VCaP (cell line): ENCODE measurements around the gene SDHAF2.

Experiments used
- H3K27ac ChIP-seq: fragments of 450-650 bp; 2 replicates; pipeline ENCODE4 v1.5.1; 2017
- TF ChIP-seq, protein P1 (sequence below): fragments of 450-650 bp; conservative IDR thresholded peaks from 2 replicates; pipeline ENCODE4 v1.5.1; 2017; ENCODE audit warnings: mild to moderate bottlenecking, moderate library complexity

Gene SDHAF2

DNA sequence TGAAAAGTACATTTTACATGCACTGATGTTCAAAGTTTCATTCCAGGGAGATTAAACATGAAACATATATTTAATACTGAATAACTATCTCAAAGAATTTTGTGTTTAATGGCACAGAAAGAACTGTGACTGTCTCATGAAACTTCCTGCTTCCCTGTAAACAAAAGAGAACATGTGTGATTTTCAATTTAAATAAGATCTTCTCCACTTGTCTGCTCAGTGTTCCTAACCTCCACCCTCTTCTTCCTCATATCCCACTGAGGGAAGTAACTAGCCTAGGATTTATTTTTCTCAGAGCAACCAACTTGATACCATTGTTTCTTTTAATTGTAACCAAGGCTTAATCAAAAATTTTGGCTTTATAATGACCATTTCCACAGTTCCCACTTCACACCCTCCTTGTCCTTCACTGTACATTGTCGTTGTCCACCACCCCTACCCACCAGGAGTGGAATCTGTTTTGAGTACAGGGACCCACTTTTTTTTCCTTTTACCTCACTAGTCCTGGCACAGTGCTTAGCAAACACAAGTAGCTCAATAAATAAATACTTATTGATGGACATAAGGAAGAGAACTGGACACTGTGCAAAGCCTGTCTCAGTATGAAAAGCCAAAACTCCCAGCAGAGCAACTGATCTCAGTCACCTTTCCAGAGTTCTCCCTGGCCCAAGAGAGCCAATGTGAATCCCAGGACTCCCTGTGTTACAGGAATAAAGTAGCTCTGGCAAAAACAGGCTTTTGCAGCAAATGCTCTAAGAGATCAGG lies 4.4 kb upstream of the SDHAF2 start:
- peak overlapping the region; percentile 97 for H3K27ac ChIP-seq
- TF ChIP-seq, protein P1, sequence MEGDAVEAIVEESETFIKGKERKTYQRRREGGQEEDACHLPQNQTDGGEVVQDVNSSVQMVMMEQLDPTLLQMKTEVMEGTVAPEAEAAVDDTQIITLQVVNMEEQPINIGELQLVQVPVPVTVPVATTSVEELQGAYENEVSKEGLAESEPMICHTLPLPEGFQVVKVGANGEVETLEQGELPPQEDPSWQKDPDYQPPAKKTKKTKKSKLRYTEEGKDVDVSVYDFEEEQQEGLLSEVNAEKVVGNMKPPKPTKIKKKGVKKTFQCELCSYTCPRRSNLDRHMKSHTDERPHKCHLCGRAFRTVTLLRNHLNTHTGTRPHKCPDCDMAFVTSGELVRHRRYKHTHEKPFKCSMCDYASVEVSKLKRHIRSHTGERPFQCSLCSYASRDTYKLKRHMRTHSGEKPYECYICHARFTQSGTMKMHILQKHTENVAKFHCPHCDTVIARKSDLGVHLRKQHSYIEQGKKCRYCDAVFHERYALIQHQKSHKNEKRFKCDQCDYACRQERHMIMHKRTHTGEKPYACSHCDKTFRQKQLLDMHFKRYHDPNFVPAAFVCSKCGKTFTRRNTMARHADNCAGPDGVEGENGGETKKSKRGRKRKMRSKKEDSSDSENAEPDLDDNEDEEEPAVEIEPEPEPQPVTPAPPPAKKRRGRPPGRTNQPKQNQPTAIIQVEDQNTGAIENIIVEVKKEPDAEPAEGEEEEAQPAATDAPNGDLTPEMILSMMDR, result no peak

DNA sequence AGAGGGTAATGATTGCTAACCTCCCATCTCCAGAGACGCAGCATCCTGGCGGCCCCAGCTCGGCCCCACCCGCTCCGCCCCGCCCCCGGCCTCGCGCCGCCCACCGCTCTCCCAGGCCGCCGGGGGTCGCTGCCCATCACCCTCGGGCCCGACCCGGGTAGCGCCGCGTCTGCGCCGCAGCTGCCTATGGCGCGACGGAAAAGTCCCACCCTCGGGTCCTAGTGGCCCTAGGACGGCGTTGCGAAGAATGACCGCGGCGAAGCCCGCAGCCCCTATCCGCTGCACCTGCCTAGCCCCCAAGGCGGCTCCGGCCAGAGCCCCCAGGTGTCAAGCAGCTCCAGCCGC lies 606 bp upstream of the SDHAF2 start:
- H3K27ac ChIP-seq, result peak overlapping the region; percentile 97
- TF ChIP-seq, protein P1, result peak; percentile 54

DNA sequence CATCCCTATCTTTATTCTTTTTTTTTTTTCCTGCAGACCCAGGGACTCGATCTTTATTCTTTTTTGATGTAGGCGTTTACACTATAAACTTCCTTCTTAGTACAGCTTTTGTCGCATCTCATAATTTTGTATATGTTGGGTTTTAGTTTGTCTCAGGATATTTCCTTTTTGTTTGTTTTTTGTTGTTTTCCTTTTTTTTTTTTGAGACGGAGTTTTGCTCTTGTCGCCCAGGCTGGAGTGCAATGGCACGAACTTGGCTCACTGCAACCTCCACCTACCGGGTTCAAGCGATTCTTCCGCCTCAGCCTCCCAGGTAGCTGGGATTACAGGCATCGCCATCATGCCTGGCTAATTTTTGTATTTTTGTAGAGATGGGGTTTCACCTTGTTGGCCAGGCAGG lies 915 bp downstream of the SDHAF2 start:
- peak overlapping the region; percentile 97 for H3K27ac ChIP-seq

DNA sequence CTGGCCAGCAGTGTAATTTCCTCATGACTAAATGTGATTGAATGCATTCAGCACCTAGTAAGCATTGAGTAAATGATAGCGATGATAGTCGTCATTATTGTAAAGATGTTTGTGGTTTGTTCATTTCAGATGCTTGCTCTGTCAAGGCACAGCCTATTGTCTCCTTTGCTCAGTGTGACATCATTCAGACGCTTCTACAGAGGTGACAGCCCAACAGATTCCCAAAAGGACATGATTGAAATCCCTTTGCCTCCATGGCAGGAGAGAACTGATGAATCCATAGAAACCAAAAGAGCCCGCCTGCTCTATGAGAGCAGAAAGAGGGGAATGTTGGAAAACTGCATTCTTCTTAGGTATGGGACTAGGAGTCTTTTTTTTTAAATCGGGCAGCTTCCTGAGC lies 7.6 kb downstream of the SDHAF2 start:
- no peak overlapping the region for H3K27ac ChIP-seq
- TF ChIP-seq, protein P1, result no peak

DNA sequence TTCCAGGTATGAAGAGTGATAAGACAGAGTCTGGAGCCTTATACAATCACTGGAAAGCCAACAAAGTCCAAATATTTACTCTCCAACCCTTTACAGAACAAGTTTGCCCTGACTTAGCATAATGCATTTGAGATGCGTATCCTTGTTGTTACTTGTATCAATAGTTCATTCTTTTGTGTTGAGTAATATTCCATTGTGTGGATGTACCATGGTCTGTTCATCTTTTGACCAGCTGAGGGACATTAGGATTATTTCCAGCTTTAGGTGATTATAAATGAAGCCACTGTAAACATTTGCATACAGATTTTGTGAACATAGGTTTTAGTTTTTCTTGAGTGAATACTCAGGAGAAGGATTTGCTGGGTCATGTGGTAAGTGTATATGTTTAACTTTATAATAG lies 9.7 kb downstream of the SDHAF2 start:
- TF ChIP-seq, protein P1, result no peak

DNA sequence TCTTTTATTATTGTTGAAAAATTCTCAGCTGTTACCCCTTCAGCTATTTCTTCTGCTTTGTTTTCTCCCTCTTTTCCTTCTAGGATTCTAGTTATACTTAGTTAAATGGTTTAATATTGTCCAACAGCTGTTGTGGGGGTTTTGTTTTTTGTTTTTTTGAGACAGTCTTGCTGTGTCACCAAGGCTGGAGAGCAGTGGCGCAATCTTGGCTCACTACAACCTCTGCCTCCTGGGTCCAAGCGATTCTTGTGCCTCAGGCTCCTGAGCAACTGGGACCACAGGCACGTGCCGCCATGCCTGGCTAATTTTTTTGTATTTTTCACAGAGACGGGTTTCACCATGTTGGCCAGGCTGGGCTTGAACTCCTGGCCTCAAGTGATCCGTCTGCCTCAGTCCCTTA lies 12.7 kb downstream of the SDHAF2 start:
- TF ChIP-seq, protein P1, result no peak
- no peak overlapping the region for H3K27ac ChIP-seq

More for the DNA sequence above, 9.7 kb downstream of the SDHAF2 start:
- H3K27ac ChIP-seq, result no peak overlapping the region; the same call in 1 of the 2 replicates

DNA sequence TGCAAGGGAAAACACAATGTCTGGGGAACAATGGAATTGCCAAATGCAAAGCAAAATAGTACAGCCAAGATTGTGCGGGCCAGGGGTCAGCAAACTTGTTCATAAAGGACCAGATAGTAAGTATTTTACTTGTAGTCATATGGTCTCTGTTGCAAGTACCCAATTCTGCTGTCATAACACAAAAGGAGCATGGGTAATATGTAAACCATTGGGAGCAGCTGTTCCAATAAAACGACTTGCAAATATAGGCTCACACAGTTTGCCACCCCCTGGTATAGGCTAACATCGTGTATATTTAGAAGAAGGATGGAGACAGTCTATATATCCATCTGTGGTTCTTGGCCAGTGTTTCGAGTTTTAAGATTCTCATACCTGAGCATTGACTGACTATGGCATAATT lies 15.6 kb downstream of the SDHAF2 start:
- H3K27ac ChIP-seq, result peak overlapping the region; percentile 34
- TF ChIP-seq, protein P1, result no peak

DNA sequence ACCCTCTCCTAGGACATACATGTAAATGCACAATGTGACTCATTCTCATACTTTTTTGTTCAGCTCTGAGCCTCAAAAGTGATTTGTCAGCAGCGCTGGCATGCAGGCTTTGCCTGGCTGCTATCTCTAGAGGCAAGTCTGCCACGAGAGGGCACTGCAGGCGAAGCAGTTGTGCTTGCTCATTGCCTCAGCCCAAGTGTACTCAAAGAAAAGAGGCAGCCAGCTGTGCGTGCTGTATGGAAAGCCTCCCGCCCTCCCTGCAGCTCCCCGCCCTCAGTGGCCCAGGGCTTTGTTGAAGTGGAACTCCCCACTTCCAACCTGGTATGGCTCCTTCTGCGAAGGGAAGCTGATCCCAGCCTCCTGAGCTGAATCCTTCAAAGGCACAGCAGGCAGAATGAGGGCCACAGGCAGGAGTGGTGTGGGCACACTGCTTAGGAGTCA lies 16.3 kb downstream of the SDHAF2 start:
- TF ChIP-seq, protein P1, result peak; percentile 93
- H3K27ac ChIP-seq, result peak overlapping the region; percentile 34; the same call in 1 of the 2 replicates
